GM12878 (cell line): ENCODE measurements around the gene DAAM2. TPM values are rescaled to one million over a fixed set of nuclear protein-coding genes. Genes with fewer than 3 reads are reported as not detected.

ENCODE experiments used
- ATF7 ChIP-seq: fragments of 450-650 bp; IDR thresholded peaks from 2 replicates; pipeline ENCODE4 v1.6.1; 2016; ENCODE audit warnings: low read depth, mild to moderate bottlenecking
- CHD2 ChIP-seq: IDR thresholded peaks from 2 replicates; pipeline ENCODE4 v1.6.1; 2011; ENCODE audit warnings: low read depth, low read length, improper control_type of control experiment, borderline replicate concordance
- SKIL ChIP-seq: fragments of 450-650 bp; IDR thresholded peaks from 2 replicates; pipeline ENCODE4 v1.6.1; 2017; ENCODE audit warnings: mild to moderate bottlenecking, low read depth, inconsistent platforms; ENCODE audit not compliant: poor library complexity, severe bottlenecking
- TBL1XR1 ChIP-seq: IDR thresholded peaks from 2 replicates; pipeline ENCODE4 v1.6.1; 2012; ENCODE audit warnings: low read depth, low read length, improper control_type of control experiment
- ZBTB40 ChIP-seq: fragments of 450-650 bp; IDR thresholded peaks from 2 replicates; pipeline ENCODE4 v1.6.1; 2016; ENCODE audit warnings: mild to moderate bottlenecking, moderate library complexity, borderline replicate concordance
- polyA plus RNA-seq, 11 experiments: library from polyadenylated mRNA; depleted of rRNA in 4 of 11; unstranded in 6 of 11; stranded (reverse) in 5 of 11; fragments of >200 nt; fragmentation: Nextera tagmentation in 4 of 11; fragmentation: Illumina TruSeq in 1 of 11; extraction: Ambion mirVana in 4 of 11; extraction: Trizol in 1 of 11; gene quantifications; 1 replicate in 1 of 11; 2 replicates in 10 of 11; pipeline versions ENCODE4 v1.2.1 to v1.2.3, GENCODE V29; 2011 to 2016; ENCODE audit warnings: inconsistent platforms in 2 of 11, missing spikeins in 2 of 11, low read depth in 1 of 11
- total RNA-seq, 4 experiments: library from RNA; depleted of rRNA in 3 of 4; stranded (reverse); fragments of >200 nt in 3 of 4; fragmentation: Illumina TruSeq in 1 of 4; extraction: Trizol in 1 of 4; gene quantifications; 2 replicates each; pipeline versions ENCODE4 v1.2.1 to v1.2.3, GENCODE V29; 2013 to 2021

Gene DAAM2
- total and polyA plus RNA-seq, 10 of the 15 experiments (the other 5 are each of a cell fraction or from before 2014, with no cell fraction given) = 0.05 to 0.22 TPM; not detected in 8

- TF ChIP-seq SKIL (no peak), ATF7 (no peak), CHD2 (no peak), TBL1XR1 (no peak), ZBTB40 (no peak)
Measured at GRCh38 chr6:39820553-39820952, 28.4 kb downstream of the DAAM2 start (continued).
